ENCODE results near the gene DNAH5. TPM values are rescaled to one million over a fixed set of nuclear protein-coding genes. Genes with fewer than 3 reads are reported as not detected.
A peak's percentile ranks its signal among the peaks of the same experiment; 100 is the strongest.

DNAH5 gene
- total RNA-seq, 1 experiment from 2014 or later = 0.14 TPM

- no peak overlapping the region for H3K4me3 Mint-ChIP-seq (ENCODE audit: unreplicated experiment)
- Histone ChIP-seq H3K4me3 (ENCODE audit: low read depth, low read length) (no peak overlapping the region), H3K27me3 (replicated peaks; ENCODE audit: control insufficient read depth, insufficient read depth, low read length) (no peaks in the 10 kb centered on the region), H3K4me1 (peaks cover 19% of the 10 kb centered on the region), H3K36me3 (ENCODE audit: control insufficient read depth, insufficient read depth, low read length) (no peaks in the 10 kb centered on the region), H3K9me3 (no peaks in the 10 kb centered on the region)
- no peak for TF ChIP-seq CTCF (IDR thresholded peaks at IDR 0.05; ENCODE audit: insufficient read depth in 1 of 2, low read depth in 1 of 2, low read length in 1 of 2, severe bottlenecking in 1 of 2, unreplicated experiment in 1 of 2)
- peaks cover 28% of the 10 kb centered on the region for H3K4me1 Mint-ChIP-seq (ENCODE audit: low read depth, unreplicated experiment)
- CTCF ChIA-PET = no interaction called here
- H3K9me3 Mint-ChIP-seq (ENCODE audit: unreplicated experiment) = peaks cover 23% of the 10 kb centered on the region
- H3K27ac Mint-ChIP-seq (ENCODE audit: unreplicated experiment) = no peak overlapping the region
- H3K36me3 Mint-ChIP-seq (ENCODE audit: insufficient read depth, unreplicated experiment) = no peaks in the 10 kb centered on the region
- DNase-seq = no peak
- no peaks in the 10 kb centered on the region for H3K27me3 Mint-ChIP-seq (ENCODE audit: insufficient read depth, unreplicated experiment)
- no TSS peak for BruUV-seq (replicated peaks)
- intact Hi-C loops (cut with micrococcal nuclease; ENCODE audit: unreplicated experiment) = no loop called here
- POLR2A ChIA-PET = no interaction called here
Measured at GRCh38 chr5:13658152-13658551, 286.3 kb downstream of the DNAH5 start.

- peak overlapping the region; percentile 2 for H3K4me3 Mint-ChIP-seq (ENCODE audit: unreplicated experiment)
- TF ChIP-seq CTCF (IDR thresholded peaks at IDR 0.05; ENCODE audit: insufficient read depth in 1 of 2, low read depth in 1 of 2, low read length in 1 of 2, severe bottlenecking in 1 of 2, unreplicated experiment in 1 of 2) = no peak
- DNase-seq = no peak
- Histone ChIP-seq H3K9me3 (peaks cover 3% of the 10 kb centered on the region; the same call in 1 of the 2 replicates), H3K4me3 (ENCODE audit: low read depth, low read length) (no peak overlapping the region), H3K27me3 (replicated peaks; ENCODE audit: control insufficient read depth, insufficient read depth, low read length) (no peaks in the 10 kb centered on the region), H3K4me1 (peaks cover 19% of the 10 kb centered on the region), H3K36me3 (ENCODE audit: control insufficient read depth, insufficient read depth, low read length) (no peaks in the 10 kb centered on the region)
- CTCF ChIA-PET = no interaction called here
- intact Hi-C loops (cut with micrococcal nuclease; ENCODE audit: unreplicated experiment) = loop anchor here (1.0 kb wide), 1 partner anchor 143 kb away; no protein-coding TSS in a partner anchor
- BruUV-seq (replicated peaks) = no TSS peak
- POLR2A ChIA-PET = no interaction called here
- no peaks in the 10 kb centered on the region for H3K36me3 Mint-ChIP-seq (ENCODE audit: insufficient read depth, unreplicated experiment)
- peaks cover 17% of the 10 kb centered on the region for H3K4me1 Mint-ChIP-seq (ENCODE audit: low read depth, unreplicated experiment)
- H3K27me3 Mint-ChIP-seq (ENCODE audit: insufficient read depth, unreplicated experiment) = no peaks in the 10 kb centered on the region
- peaks cover 30% of the 10 kb centered on the region for H3K9me3 Mint-ChIP-seq (ENCODE audit: unreplicated experiment)
- peak overlapping the region; percentile 13 for H3K27ac Mint-ChIP-seq (ENCODE audit: unreplicated experiment)
Measured at GRCh38 chr5:13653709-13654108, 290.8 kb downstream of the DNAH5 start.

GRCh38 chr5:13649656-13650055 lies 294.8 kb downstream of the DNAH5 start:
- DNase-seq = no peak
- H3K4me3 Mint-ChIP-seq (ENCODE audit: unreplicated experiment) = no peak overlapping the region
- POLR2A ChIA-PET = no interaction called here
- H3K9me3 Mint-ChIP-seq (ENCODE audit: unreplicated experiment) = peaks cover 38% of the 10 kb centered on the region
- Histone ChIP-seq H3K27me3 (replicated peaks; ENCODE audit: control insufficient read depth, insufficient read depth, low read length) (no peaks in the 10 kb centered on the region), H3K4me1 (peaks cover 14% of the 10 kb centered on the region), H3K36me3 (ENCODE audit: control insufficient read depth, insufficient read depth, low read length) (no peaks in the 10 kb centered on the region), H3K4me3 (ENCODE audit: low read depth, low read length) (no peak overlapping the region), H3K9me3 (peaks cover 3% of the 10 kb centered on the region; the same call in 1 of the 2 replicates)
- CTCF ChIA-PET = no interaction called here
- H3K4me1 Mint-ChIP-seq (ENCODE audit: low read depth, unreplicated experiment) = peaks cover 12% of the 10 kb centered on the region
- H3K27me3 Mint-ChIP-seq (ENCODE audit: insufficient read depth, unreplicated experiment) = no peaks in the 10 kb centered on the region
- no TSS peak for BruUV-seq (replicated peaks)
- intact Hi-C loops (cut with micrococcal nuclease; ENCODE audit: unreplicated experiment) = no loop called here
- no peak overlapping the region for H3K27ac Mint-ChIP-seq (ENCODE audit: unreplicated experiment)
- no peak for TF ChIP-seq CTCF (IDR thresholded peaks at IDR 0.05; ENCODE audit: insufficient read depth in 1 of 2, low read depth in 1 of 2, low read length in 1 of 2, severe bottlenecking in 1 of 2, unreplicated experiment in 1 of 2)
- no peaks in the 10 kb centered on the region for H3K36me3 Mint-ChIP-seq (ENCODE audit: insufficient read depth, unreplicated experiment)
